Measurements from ENCODE around the gene SMARCC1. TPM values are rescaled to one million over a fixed set of nuclear protein-coding genes. Genes with fewer than 3 reads are reported as not detected.

Gene SMARCC1
- total and polyA plus RNA-seq, 7 donors = 10.7 to 54.3 (median 31.9) TPM

GRCh38 chr3:47573190-47574172 is 208.2 kb downstream of the SMARCC1 start:
- Histone ChIP-seq H3K36me3 (ENCODE audit: insufficient read depth in 1 of 2, low read depth in 1 of 2) (no peaks in the 10 kb centered on the region), H3K9me3 (no peaks in the 10 kb centered on the region), H3K4me3 (no peak overlapping the region), H3K27me3 (ENCODE audit: insufficient read depth in 3 of 3, low read length in 2 of 3) (peaks cover 0 to 2% (median 0%) of the 10 kb centered on the region in 3 donors), H3K27ac (no peak overlapping the region), H3K4me1 (peaks cover 4% of the 10 kb centered on the region)
- no peak for DNase-seq
- no peak for TF ChIP-seq CTCF (IDR thresholded peaks at IDR 0.05)
- WGBS, 3 donors = 62 to 66% (median 63%) methylated on average over 9 of the region's 9 CpGs
- ATAC-seq = no peak
- intact Hi-C loops (cut with DNase I) = no loop called here

GRCh38 chr3:47571391-47572175 is 210.1 kb downstream of the SMARCC1 start:
- H3K27ac ChIP-seq = no peak overlapping the region

GRCh38 chr3:47568901-47569300 is 212.8 kb downstream of the SMARCC1 start:
- H3K4me3 ChIP-seq = no peak overlapping the region
- ATAC-seq (no peak), DNase-seq (no peak)
- H3K27me3 ChIP-seq (ENCODE audit: insufficient read depth in 3 of 3, low read length in 2 of 3) = peaks cover 0 to 2% (median 0%) of the 10 kb centered on the region in 3 donors
- no peak for TF ChIP-seq CTCF (IDR thresholded peaks at IDR 0.05)
- intact Hi-C loops (cut with DNase I) = no loop called here
- no peaks in the 10 kb centered on the region for H3K36me3 ChIP-seq (ENCODE audit: insufficient read depth in 1 of 2, low read depth in 1 of 2)
- H3K9me3 ChIP-seq = no peaks in the 10 kb centered on the region
- WGBS, 3 donors = 88 to 91% (median 89%) methylated on average over 6 of the region's 6 CpGs
- no peaks in the 10 kb centered on the region for H3K4me1 ChIP-seq
- H3K27ac ChIP-seq = no peak overlapping the region

More at GRCh38 chr3:47571391-47572175, 210.1 kb downstream of the SMARCC1 start:
- no peaks in the 10 kb centered on the region for H3K36me3 ChIP-seq (ENCODE audit: insufficient read depth in 1 of 2, low read depth in 1 of 2)
- DNase-seq = no peak
- no peak for ATAC-seq
- H3K9me3 ChIP-seq = no peaks in the 10 kb centered on the region
- peaks cover 0 to 2% (median 0%) of the 10 kb centered on the region in 3 donors for H3K27me3 ChIP-seq (ENCODE audit: insufficient read depth in 3 of 3, low read length in 2 of 3)
- intact Hi-C loops (cut with DNase I) = no loop called here
- H3K4me1 ChIP-seq = no peaks in the 10 kb centered on the region
- TF ChIP-seq CTCF (IDR thresholded peaks at IDR 0.05) = no peak
- H3K4me3 ChIP-seq = no peak overlapping the region
- 47 to 61% (median 52%) methylated on average over 10 of the region's 10 CpGs for WGBS, 3 donors

- intact Hi-C loops (cut with DNase I) = no loop called here
- Histone ChIP-seq H3K4me3 (no peak overlapping the region), H3K27ac (no peak overlapping the region), H3K36me3 (ENCODE audit: insufficient read depth in 1 of 2, low read depth in 1 of 2) (no peaks in the 10 kb centered on the region), H3K4me1 (no peaks in the 10 kb centered on the region), H3K27me3 (ENCODE audit: insufficient read depth in 3 of 3, low read length in 2 of 3) (peaks cover 0 to under 1% (median 0%) of the 10 kb centered on the region in 3 donors), H3K9me3 (no peaks in the 10 kb centered on the region)
- no peak for ATAC-seq
- TF ChIP-seq CTCF (IDR thresholded peaks at IDR 0.05) = no peak
- no peak for DNase-seq
- WGBS, 3 donors = 80 to 81% (median 80%) methylated on average over 4 of the region's 4 CpGs
Observed at GRCh38 chr3:47567149-47567548, 214.5 kb downstream of the SMARCC1 start.
